NCI-H1105 treated with DMSO at 0.1 percent for 48 hours (cell line): ENCODE measurements around the gene SPATA25.
A peak's percentile ranks its signal among the peaks of the same experiment; 100 is the strongest.
"Not testable (repeated sequence)": the region's sequence is repeated elsewhere in the genome, so short reads cannot be mapped to it uniquely, and the experiment has no call there.

ENCODE experiments used
- DNase-seq: peaks from one replicate; lab custom pipeline; 2025; lab: John Stamatoyannopoulos, UW

SPATA25 gene

DNA sequence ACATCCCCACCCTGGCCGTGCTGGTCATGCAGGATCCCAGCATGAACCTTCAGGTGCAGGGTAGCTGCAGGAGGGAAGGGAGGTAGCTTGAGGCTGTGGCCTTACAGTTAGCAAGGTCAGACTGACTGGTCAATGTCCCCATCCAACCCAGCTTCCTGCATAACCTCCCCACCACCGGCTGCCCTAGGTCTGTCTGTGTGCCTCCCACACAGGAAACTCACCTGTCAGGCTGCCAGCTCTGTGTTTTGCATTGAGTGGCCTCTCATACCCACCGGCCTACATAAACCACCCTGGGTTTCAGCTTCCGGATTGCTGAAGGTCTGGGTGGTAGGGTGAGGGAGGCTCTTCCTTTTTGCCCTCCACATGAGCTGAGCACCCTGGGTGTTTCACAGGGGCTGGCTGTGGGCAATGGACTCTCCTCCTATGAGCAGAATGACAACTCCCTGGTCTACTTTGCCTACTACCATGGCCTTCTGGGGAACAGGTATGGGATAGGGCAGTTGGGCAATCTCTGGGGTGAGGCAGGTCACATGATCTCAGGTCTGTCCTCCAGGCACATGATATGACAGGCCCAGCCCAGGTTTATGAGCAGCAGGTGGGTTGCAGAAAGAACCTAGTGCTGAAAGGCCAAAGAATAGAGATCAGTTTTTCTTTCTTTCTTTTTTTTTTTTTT is 5.5 kb upstream of the SPATA25 start:
- DNase-seq = no peak

- DNase-seq = no peak
Observed at GRCh38 chr20:45892049-45892825, 4.8 kb upstream of the SPATA25 start.

- peak; percentile 71 for DNase-seq
Observed at GRCh38 chr20:45890985-45891983, 3.9 kb upstream of the SPATA25 start, which contains the start of the genes CTSA and NEURL2. Gene CTSA (plus strand): TSS chr20:45891335. CDS start chr20:45891569, 234 bp downstream. Gene NEURL2 (minus strand): TSS chr20:45891208. CDS start chr20:45890991, 217 bp downstream.

- peak; percentile 30 for DNase-seq
Observed at GRCh38 chr20:45890077-45890984, 2.9 kb upstream of the SPATA25 start.

GRCh38 chr20:45888681-45889080 is 1.3 kb upstream of the SPATA25 start:
- no peak for DNase-seq

DNA sequence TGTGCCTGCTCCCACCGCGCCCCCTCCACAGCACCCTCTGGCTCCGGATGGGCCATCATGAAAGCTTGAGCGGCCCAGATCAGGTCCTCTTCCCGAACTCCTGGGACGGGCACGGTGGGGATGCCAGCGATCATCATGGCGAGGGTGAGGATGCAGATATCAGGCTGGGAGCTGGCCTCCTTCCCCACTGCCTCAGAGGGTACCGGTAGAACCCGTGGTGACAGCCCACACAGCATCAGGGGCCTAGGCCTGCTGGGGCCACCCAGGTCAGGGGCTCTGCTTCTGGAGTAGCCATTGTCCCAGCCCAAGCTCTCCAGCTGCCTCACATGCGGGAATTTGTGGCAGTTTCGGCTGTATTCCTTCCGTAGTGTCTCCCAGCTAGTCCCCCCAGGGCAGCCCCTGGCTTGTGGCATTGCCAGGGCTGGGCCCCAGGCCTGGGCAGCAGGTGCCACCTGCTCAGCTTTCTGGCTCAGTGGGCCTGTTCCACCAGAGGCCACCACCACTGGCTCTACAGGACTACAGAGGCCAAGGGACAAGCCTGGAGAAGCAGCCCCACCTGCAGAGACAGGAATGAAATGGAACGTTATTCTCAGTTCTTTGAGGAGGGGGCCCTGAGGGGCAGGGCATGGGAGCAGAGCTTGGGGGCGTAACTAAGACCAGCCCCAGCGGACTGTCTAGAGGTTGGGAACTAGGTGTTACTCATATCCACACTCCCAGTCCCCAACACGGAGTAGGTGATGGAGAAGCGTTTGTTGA is 654 bp downstream of the SPATA25 start:
- DNase-seq = no peak

GRCh38 chr20:45883100-45883469 is 4.3 kb downstream of the SPATA25 start:
- no peak for DNase-seq

- DNase-seq = no peak
Observed at GRCh38 chr20:45882469-45883099, 4.8 kb downstream of the SPATA25 start.

DNA sequence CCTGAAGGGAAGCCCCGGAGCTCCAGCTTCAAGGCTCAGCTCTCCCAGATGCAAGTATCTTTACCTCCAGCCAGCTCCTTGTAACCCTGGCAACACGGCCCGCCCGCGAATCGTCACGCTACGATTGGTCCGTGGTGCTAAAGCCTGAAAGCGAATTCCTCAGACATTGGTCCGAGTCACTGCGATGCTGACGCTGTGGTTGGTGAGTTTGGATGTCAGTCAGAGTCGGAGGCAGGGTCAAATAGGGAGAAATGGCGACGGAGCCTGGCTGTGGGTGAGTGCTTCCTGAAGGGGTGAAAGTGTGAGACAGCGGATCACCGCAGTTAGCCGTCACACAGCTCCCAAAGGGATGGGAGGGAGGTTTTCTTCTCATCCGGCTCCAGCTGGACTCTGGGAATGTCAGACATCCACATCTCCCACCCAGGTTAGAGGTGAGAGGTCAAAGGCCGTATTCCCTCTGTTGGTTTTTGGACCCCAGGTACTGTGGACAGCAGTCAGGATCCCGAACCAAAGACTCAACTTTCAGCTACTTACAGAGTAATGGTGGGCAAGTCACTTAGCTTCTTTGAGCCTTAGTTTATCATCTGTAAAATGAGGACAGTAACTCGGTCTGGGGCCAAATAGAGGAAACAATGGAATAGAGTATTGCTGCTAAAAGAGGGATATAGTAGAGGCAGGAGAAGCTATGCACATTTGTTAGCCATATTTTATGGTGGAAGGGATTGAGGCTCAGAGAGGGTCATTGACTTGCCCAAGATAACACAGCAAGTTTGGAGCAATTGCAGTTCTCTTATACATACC is 6.2 kb downstream of the SPATA25 start, which contains the start of gene ZSWIM1:
ZSWIM1 (plus strand) TSS at position 240 of the 801 bp plus-strand sequence. CDS start 1,366 bp downstream, outside the sequence.
- peak; percentile 98 for DNase-seq

GRCh38 chr20:45878076-45878761 is 9.2 kb downstream of the SPATA25 start:
- no peak for DNase-seq

DNA sequence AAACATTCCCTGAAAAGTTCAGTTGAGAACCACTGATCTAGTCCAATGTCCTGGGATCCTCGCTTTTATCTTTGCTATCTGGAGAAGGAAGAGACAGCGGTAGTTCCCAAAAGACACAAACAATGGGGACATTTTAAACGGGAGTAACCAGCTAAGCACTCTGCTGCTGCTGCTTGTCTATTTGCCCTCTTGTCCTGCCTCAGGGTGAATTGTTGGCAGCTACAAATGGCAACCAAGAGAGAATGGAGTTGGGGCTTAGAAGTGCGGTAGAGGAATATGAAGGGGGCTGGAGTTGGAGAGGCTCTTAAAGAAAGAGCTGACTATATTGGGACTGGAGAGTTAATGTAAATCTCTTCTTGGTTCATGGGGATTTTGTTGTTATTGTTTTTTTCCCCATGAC is 12.8 kb downstream of the SPATA25 start:
- DNase-seq = no peak

DNA sequence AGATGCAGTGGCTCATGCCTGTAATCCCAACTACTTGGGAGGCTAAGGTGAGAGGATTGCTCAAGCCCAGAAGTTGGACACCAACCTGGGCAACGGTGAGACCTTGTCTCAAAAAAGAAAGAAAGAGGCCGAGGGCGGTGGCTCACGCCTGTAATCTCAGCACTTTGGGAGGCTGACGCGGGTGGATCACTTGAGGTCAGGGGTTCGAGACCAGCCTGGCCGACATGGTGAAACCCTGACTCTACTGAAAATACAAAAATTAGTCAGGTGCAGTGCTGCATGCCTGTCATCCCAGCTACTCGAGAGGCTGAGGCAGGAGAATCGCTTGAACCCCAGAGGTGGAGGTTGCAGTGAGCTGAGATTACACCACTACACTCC is 13.3 kb downstream of the SPATA25 start:
- not testable (repeated sequence) for DNase-seq

- no peak for DNase-seq
Observed at GRCh38 chr20:45873409-45874103, 13.9 kb downstream of the SPATA25 start.

DNA sequence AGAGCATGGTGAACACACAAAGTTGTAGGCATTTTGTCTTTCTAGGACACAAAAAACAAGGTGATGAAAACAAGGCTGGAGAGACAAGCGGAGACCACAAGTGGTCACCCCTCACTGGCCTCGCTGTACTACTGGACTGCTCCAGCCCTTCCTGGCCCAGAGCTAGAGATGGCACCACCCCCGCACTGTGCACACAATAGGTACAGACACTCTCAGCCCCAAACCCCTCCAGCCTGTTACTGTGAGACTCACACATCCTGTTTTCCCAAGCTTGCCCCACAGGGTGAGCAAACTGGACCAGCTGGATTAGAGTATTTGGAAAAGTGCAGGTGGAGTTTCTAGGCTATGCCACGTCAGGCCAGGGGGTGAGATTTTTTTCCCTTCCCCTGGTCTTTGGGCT is 14.8 kb downstream of the SPATA25 start:
- no peak for DNase-seq

DNA sequence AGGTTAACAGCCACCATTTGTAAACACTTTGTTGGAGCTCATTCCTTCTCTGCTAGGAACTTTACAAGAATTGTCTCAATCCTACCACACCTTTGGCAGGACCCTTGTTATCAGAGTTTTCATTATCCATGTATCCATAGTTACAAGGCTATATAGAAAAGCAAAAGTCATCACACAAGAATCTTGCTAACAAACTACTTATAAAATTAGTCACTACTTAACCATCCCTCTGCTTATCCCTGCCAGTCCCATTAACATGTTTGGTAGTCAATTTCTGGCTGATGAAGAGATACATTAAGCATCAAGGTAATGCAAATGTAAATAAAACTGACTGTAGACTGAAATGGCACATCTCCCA is 19.6 kb downstream of the SPATA25 start:
- DNase-seq = no peak

DNA sequence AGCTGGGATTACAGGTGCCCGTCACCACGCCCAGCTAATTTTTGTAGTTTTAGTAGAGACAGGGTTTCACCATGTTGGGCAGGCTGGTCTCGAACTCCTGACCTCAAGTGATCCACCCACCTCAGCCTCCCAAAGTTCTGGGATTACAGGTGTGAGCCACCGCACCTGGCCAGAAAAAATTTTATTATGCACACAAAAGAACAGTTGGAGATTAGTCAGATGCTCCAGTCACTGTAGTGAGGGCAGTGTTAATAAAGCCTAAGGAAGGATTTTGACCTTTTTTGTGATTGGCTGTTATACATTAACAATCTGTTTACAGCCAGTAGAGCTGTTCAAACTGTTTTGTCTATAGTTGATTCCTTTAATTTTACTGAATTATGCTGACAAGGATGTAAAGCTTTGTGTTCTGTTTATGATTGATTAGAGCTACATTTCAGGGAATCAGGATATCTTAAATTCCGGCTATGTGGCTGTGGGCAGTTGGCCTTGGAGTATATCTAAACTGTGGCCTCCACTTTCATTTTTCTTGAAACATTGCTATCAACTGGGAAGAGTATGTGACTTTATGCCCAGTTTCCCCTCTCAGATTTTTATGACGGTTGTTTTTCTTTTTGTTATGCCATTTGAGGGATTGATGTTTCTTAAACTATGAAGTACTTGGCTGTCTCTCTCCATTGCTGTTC is 20.1 kb downstream of the SPATA25 start:
- no peak for DNase-seq

DNA sequence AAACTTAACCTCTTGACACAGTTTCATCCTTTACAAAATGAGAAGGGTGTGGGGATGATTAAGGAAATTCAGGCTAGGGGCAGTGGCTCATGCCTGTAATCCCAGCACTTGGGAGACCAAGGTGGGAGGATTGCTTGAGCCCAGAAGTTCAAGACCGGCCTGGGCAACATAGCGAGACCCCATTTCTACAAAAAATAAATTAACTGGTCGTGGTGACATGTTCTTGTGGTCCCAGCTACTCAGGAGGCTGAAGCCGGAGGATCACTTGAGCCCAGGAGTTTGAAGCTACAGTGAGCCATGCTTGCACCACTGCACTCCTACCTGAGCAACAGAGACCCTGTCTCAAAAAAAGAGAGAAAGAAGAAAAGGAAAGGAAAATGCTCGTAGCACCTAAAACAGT is 21.0 kb downstream of the SPATA25 start:
- no peak for DNase-seq
